ENCODE measurements around the gene CCR5. TPM values are rescaled to one million over a fixed set of nuclear protein-coding genes. Genes with fewer than 3 reads are reported as not detected.

Gene CCR5
- total RNA-seq, 1 donor from 2014 or later, result 0.22 TPM

DNA sequence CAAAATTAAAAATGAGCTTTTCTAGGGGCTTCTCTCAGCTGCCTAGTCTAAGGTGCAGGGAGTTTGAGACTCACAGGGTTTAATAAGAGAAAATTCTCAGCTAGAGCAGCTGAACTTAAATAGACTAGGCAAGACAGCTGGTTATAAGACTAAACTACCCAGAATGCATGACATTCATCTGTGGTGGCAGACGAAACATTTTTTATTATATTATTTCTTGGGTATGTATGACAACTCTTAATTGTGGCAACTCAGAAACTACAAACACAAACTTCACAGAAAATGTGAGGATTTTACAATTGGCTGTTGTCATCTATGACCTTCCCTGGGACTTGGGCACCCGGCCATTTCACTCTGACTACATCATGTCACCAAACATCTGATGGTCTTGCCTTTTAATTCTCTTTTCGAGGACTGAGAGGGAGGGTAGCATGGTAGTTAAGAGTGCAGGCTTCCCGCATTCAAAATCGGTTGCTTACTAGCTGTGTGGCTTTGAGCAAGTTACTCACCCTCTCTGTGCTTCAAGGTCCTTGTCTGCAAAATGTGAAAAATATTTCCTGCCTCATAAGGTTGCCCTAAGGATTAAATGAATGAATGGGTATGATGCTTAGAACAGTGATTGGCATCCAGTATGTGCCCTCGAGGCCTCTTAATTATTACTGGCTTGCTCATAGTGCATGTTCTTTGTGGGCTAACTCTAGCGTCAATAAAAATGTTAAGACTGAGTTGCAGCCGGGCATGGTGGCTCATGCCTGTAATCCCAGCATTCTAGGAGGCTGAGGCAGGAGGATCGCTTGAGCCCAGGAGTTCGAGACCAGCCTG, 984 bp downstream of the CCR5 start:
- Mint-ChIP-seq H3K27ac (no peak overlapping the region), H3K4me3 (no peak overlapping the region), H3K27me3 (peaks cover 48% of the 10 kb centered on the region), H3K36me3 (no peaks in the 10 kb centered on the region), H3K4me1 (ENCODE audit: unreplicated experiment) (peaks cover 6% of the 10 kb centered on the region), H3K9me3 (no peaks in the 10 kb centered on the region)
- TF ChIP-seq, protein P1, sequence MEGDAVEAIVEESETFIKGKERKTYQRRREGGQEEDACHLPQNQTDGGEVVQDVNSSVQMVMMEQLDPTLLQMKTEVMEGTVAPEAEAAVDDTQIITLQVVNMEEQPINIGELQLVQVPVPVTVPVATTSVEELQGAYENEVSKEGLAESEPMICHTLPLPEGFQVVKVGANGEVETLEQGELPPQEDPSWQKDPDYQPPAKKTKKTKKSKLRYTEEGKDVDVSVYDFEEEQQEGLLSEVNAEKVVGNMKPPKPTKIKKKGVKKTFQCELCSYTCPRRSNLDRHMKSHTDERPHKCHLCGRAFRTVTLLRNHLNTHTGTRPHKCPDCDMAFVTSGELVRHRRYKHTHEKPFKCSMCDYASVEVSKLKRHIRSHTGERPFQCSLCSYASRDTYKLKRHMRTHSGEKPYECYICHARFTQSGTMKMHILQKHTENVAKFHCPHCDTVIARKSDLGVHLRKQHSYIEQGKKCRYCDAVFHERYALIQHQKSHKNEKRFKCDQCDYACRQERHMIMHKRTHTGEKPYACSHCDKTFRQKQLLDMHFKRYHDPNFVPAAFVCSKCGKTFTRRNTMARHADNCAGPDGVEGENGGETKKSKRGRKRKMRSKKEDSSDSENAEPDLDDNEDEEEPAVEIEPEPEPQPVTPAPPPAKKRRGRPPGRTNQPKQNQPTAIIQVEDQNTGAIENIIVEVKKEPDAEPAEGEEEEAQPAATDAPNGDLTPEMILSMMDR (conservative IDR thresholded peaks at IDR 0.05), result no peak
- DNase-seq (ENCODE audit: extremely low spot score, unreplicated experiment), result no peak

DNA sequence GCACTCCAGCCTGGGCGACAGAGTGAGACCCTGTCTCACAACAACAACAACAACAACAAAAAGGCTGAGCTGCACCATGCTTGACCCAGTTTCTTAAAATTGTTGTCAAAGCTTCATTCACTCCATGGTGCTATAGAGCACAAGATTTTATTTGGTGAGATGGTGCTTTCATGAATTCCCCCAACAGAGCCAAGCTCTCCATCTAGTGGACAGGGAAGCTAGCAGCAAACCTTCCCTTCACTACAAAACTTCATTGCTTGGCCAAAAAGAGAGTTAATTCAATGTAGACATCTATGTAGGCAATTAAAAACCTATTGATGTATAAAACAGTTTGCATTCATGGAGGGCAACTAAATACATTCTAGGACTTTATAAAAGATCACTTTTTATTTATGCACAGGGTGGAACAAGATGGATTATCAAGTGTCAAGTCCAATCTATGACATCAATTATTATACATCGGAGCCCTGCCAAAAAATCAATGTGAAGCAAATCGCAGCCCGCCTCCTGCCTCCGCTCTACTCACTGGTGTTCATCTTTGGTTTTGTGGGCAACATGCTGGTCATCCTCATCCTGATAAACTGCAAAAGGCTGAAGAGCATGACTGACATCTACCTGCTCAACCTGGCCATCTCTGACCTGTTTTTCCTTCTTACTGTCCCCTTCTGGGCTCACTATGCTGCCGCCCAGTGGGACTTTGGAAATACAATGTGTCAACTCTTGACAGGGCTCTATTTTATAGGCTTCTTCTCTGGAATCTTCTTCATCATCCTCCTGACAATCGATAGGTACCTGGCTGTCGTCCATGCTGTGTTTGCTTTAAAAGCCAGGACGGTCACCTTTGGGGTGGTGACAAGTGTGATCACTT, 2.0 kb downstream of the CCR5 start:
- Mint-ChIP-seq H3K27me3 (peaks cover 48% of the 10 kb centered on the region), H3K9me3 (no peaks in the 10 kb centered on the region), H3K4me3 (no peak overlapping the region), H3K36me3 (no peaks in the 10 kb centered on the region), H3K27ac (no peak overlapping the region), H3K4me1 (ENCODE audit: unreplicated experiment) (peaks cover 6% of the 10 kb centered on the region)
- TF ChIP-seq, protein P1 (conservative IDR thresholded peaks at IDR 0.05), result peak; percentile 59
- no peak for DNase-seq (ENCODE audit: extremely low spot score, unreplicated experiment)

DNA sequence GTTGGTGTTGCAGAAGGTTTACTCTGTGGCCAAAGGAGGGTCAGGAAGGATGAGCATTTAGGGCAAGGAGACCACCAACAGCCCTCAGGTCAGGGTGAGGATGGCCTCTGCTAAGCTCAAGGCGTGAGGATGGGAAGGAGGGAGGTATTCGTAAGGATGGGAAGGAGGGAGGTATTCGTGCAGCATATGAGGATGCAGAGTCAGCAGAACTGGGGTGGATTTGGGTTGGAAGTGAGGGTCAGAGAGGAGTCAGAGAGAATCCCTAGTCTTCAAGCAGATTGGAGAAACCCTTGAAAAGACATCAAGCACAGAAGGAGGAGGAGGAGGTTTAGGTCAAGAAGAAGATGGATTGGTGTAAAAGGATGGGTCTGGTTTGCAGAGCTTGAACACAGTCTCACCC, 4.0 kb downstream of the CCR5 start:
- H3K27me3 Mint-ChIP-seq, result peaks cover 46% of the 10 kb centered on the region
- H3K36me3 Mint-ChIP-seq, result no peaks in the 10 kb centered on the region
- TF ChIP-seq, protein P1 (conservative IDR thresholded peaks at IDR 0.05), result no peak
- H3K4me3 Mint-ChIP-seq, result no peak overlapping the region
- H3K27ac Mint-ChIP-seq, result no peak overlapping the region
- peaks cover 10% of the 10 kb centered on the region for H3K4me1 Mint-ChIP-seq (ENCODE audit: unreplicated experiment)
- no peak for DNase-seq (ENCODE audit: extremely low spot score, unreplicated experiment)
- no peaks in the 10 kb centered on the region for H3K9me3 Mint-ChIP-seq

DNA sequence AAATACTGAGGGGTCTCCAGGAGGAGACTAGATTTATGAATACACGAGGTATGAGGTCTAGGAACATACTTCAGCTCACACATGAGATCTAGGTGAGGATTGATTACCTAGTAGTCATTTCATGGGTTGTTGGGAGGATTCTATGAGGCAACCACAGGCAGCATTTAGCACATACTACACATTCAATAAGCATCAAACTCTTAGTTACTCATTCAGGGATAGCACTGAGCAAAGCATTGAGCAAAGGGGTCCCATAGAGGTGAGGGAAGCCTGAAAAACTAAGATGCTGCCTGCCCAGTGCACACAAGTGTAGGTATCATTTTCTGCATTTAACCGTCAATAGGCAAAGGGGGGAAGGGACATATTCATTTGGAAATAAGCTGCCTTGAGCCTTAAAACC, 4.5 kb downstream of the CCR5 start:
- H3K4me1 Mint-ChIP-seq (ENCODE audit: unreplicated experiment), result peaks cover 10% of the 10 kb centered on the region
- no peaks in the 10 kb centered on the region for H3K36me3 Mint-ChIP-seq
- no peak for DNase-seq (ENCODE audit: extremely low spot score, unreplicated experiment)
- H3K4me3 Mint-ChIP-seq, result no peak overlapping the region
- H3K9me3 Mint-ChIP-seq, result no peaks in the 10 kb centered on the region
- peaks cover 43% of the 10 kb centered on the region for H3K27me3 Mint-ChIP-seq
- TF ChIP-seq, protein P1 (conservative IDR thresholded peaks at IDR 0.05), result no peak
- H3K27ac Mint-ChIP-seq, result no peak overlapping the region

DNA sequence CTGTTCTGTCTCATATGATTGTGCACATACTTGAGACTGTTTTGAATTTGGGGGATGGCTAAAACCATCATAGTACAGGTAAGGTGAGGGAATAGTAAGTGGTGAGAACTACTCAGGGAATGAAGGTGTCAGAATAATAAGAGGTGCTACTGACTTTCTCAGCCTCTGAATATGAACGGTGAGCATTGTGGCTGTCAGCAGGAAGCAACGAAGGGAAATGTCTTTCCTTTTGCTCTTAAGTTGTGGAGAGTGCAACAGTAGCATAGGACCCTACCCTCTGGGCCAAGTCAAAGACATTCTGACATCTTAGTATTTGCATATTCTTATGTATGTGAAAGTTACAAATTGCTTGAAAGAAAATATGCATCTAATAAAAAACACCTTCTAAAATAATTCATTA, 5.1 kb downstream of the CCR5 start:
- no peak for DNase-seq (ENCODE audit: extremely low spot score, unreplicated experiment)
- TF ChIP-seq, protein P1 (conservative IDR thresholded peaks at IDR 0.05), result no peak
- H3K9me3 Mint-ChIP-seq, result no peaks in the 10 kb centered on the region
- H3K27ac Mint-ChIP-seq, result no peak overlapping the region
- H3K36me3 Mint-ChIP-seq, result no peaks in the 10 kb centered on the region
- H3K4me3 Mint-ChIP-seq, result no peak overlapping the region
- H3K4me1 Mint-ChIP-seq (ENCODE audit: unreplicated experiment), result peaks cover 9% of the 10 kb centered on the region
- H3K27me3 Mint-ChIP-seq, result peaks cover 44% of the 10 kb centered on the region

All from type B pancreatic cell (in vitro differentiated cells).